DMS153 treated with DMSO at 0.1 percent for 48 hours (cell line): ENCODE measurements around the gene CTCFL.

Experiments
- DNase-seq: peaks from one replicate; lab custom pipeline; 2025; ENCODE audit not compliant: unreplicated experiment; lab: John Stamatoyannopoulos, UW

CTCFL gene

DNA sequence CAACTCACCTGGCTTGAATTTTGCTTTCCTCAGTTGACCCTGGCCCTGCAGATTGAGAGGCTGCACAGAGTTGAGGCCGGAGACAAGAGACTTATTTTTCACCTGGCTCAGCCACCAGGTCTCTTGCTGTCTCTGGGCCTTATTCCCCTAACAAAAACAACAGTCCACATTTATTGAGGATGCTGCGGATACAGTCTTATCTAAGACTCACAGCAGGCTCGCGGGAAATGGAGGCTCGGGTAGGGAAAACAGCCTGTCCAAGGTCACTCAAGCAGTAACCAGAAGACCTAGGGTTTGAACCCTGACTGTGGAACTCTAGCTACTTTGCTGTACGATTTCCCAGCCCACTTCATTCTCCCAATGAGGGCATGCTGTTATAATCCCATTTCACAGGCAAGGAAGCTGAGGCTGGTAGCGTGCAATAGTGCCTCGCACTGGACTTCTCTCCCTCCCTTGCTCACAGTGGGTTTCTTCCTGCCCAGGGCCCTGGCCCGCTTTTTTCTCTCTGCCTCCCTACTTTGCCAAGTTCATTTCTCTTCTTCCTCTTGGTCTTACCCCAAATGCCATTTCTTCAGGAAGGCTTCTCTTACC lies 76.1 kb downstream of the CTCFL start:
- no peak for DNase-seq
